Neural cell (in vitro differentiated cells): ENCODE measurements around the gene ZC3H12C. TPM values are rescaled to one million over a fixed set of nuclear protein-coding genes. Genes with fewer than 3 reads are reported as not detected.

Experiments used
- H2AFZ ChIP-seq: fragments of 200-600, 300-800 bp; sonication (generic), shearing (Covaris generic); 2 replicates; pipeline ENCODE4 v1.6.0; 2014; ENCODE audit warnings: low read depth, mild to moderate bottlenecking, antibody characterized with exemption, low read length, moderate library complexity
- H3F3A ChIP-seq: fragments of 200-600 bp; shearing (Covaris generic); 2 replicates; pipeline ENCODE4 v1.6.1; 2016; ENCODE audit warnings: mild to moderate bottlenecking, moderate library complexity, mixed read lengths, antibody characterized with exemption, low read length; ENCODE audit not compliant: insufficient read depth, poor library complexity, severe bottlenecking
- H3K27ac ChIP-seq: fragments of 200-600, 300-800 bp; sonication (generic), shearing (Covaris generic); 2 replicates; pipeline ENCODE4 v1.5.1; 2014; ENCODE audit warnings: mild to moderate bottlenecking, low read length, moderate library complexity
- H3K27me3 ChIP-seq: fragments of 300-800, 200-600 bp; sonication (generic), shearing (Covaris generic); 2 replicates; pipeline ENCODE4 v1.6.0; 2014; ENCODE audit warnings: mild to moderate bottlenecking, low read depth, low read length, moderate library complexity; ENCODE audit not compliant: insufficient read depth
- H3K36me3 ChIP-seq: fragments of 300-800, 200-600 bp; sonication (generic), shearing (Covaris generic); 2 replicates; pipeline ENCODE4 v1.5.1; 2014; ENCODE audit warnings: mild to moderate bottlenecking, antibody characterized with exemption, low read length, moderate library complexity; ENCODE audit not compliant: insufficient read depth
- H3K4me2 ChIP-seq: fragments of 300-800, 200-600 bp; sonication (generic), shearing (Covaris generic); 2 replicates; pipeline ENCODE4 v1.6.0; 2014; ENCODE audit warnings: mild to moderate bottlenecking, low read length
- H3K4me3 ChIP-seq: fragments of 300-800, 200-600 bp; sonication (generic), shearing (Covaris generic); 2 replicates; pipeline ENCODE4 v1.5.1; 2014; ENCODE audit warnings: mild to moderate bottlenecking, low read length, moderate library complexity
- H3K79me2 ChIP-seq: fragments of 200-600 bp; shearing (Covaris generic); replicated peaks from 2 replicates; pipeline ENCODE4 v1.6.0; 2014; ENCODE audit warnings: mild to moderate bottlenecking, low read length, moderate library complexity; ENCODE audit not compliant: insufficient read depth
- H3K9ac ChIP-seq: fragments of 300-800, 200-600 bp; sonication (generic), shearing (Covaris generic); 2 replicates; pipeline ENCODE4 v1.6.1; 2016; ENCODE audit warnings: mild to moderate bottlenecking, low read length, mixed read lengths
- H3K9me2 ChIP-seq: fragments of 200-600 bp; shearing (Covaris generic); 2 replicates; pipeline ENCODE4 v1.6.1; 2016; ENCODE audit warnings: mild to moderate bottlenecking, low read length, mixed read lengths; ENCODE audit not compliant: insufficient read depth
- H3K9me3 ChIP-seq: fragments of 200-600, 300-800 bp; sonication (generic), shearing (Covaris generic); 2 replicates; pipeline ENCODE4 v1.6.1; 2016; ENCODE audit warnings: mild to moderate bottlenecking, mixed run types, low read length, moderate library complexity, mixed read lengths
- H4K20me1 ChIP-seq: fragments of 200-600 bp; shearing (Covaris generic); 2 replicates; pipeline ENCODE4 v1.6.1; 2016; ENCODE audit warnings: mild to moderate bottlenecking, mixed run types; ENCODE audit not compliant: insufficient read depth
- CTCF ChIP-seq: fragments of 450-650 bp; IDR thresholded peaks from 2 replicates; pipeline ENCODE4 v1.5.1; 2014; ENCODE audit warnings: antibody characterized with exemption, mild to moderate bottlenecking, moderate library complexity; ENCODE audit not compliant: poor library complexity, severe bottlenecking
- EP300 ChIP-seq: fragments of 450-650 bp; conservative IDR thresholded peaks from 2 replicates; pipeline ENCODE4 v1.6.1; 2014; ENCODE audit warnings: antibody characterized with exemption, mild to moderate bottlenecking, moderate library complexity; ENCODE audit not compliant: poor library complexity, severe bottlenecking
- EZH2 ChIP-seq: fragments of 200-600, 300-800 bp; shearing (Covaris generic), sonication (generic); IDR thresholded peaks from 2 replicates; pipeline ENCODE4 v1.6.1; 2014; ENCODE audit warnings: antibody characterized with exemption, low read length, borderline replicate concordance, mild to moderate bottlenecking; ENCODE audit not compliant: insufficient read depth, poor library complexity, severe bottlenecking
- MXI1 ChIP-seq: fragments of 450-650 bp; conservative IDR thresholded peaks from 2 replicates; pipeline ENCODE4 v1.6.1; 2014; ENCODE audit warnings: antibody characterized with exemption, mild to moderate bottlenecking; ENCODE audit not compliant: poor library complexity, severe bottlenecking
- POLR2AphosphoS5 ChIP-seq: IDR thresholded peaks from 2 replicates; pipeline ENCODE4 v1.6.1; 2012
- RAD21 ChIP-seq: fragments of 450-650 bp; conservative IDR thresholded peaks from 2 replicates; pipeline ENCODE4 v1.6.1; 2014; ENCODE audit warnings: antibody characterized with exemption, mild to moderate bottlenecking, moderate library complexity
- REST ChIP-seq: IDR thresholded peaks from 2 replicates; pipeline ENCODE4 v1.6.1; 2012; ENCODE audit warnings: borderline replicate concordance
- SMC3 ChIP-seq: fragments of 450-650 bp; conservative IDR thresholded peaks from 2 replicates; pipeline ENCODE4 v1.6.1; 2014; ENCODE audit warnings: antibody characterized with exemption, mild to moderate bottlenecking, moderate library complexity; ENCODE audit not compliant: poor library complexity
- TAF1 ChIP-seq: IDR thresholded peaks from 2 replicates; pipeline ENCODE4 v1.6.1; 2012; ENCODE audit warnings: low read depth
- polyA plus RNA-seq: library from polyadenylated mRNA; depleted of rRNA; stranded (reverse); fragments of >200 nt; gene quantifications from 2 replicates; pipeline ENCODE4 v1.2.3, GENCODE V29; 2014

The ZC3H12C gene
- polyA plus RNA-seq, 1 donor from 2014 or later = 15.1 TPM

- Histone ChIP-seq H3K36me3 (no peaks in the 10 kb centered on the region), H3K79me2 (no peaks in the 10 kb centered on the region), H3K4me2 (no peak overlapping the region), H2AFZ (no peak overlapping the region), H4K20me1 (no peaks in the 10 kb centered on the region), H3F3A (no peaks in the 10 kb centered on the region), H3K4me3 (no peak overlapping the region), H3K9me3 (no peaks in the 10 kb centered on the region), H3K27ac (no peak overlapping the region), H3K9me2 (no peaks in the 10 kb centered on the region), H3K9ac (no peak overlapping the region), H3K27me3 (no peaks in the 10 kb centered on the region)
- no peak for TF ChIP-seq REST
- no peak for TF ChIP-seq POLR2AphosphoS5
- no peak for TF ChIP-seq TAF1
- no peak for TF ChIP-seq CTCF
- no peak for TF ChIP-seq SMC3
- no peak for TF ChIP-seq MXI1
- TF ChIP-seq RAD21 = no peak
- no peak for TF ChIP-seq EZH2
- no peak for TF ChIP-seq EP300
Measured at GRCh38 chr11:110046775-110047380, 46.3 kb upstream of the ZC3H12C start.

GRCh38 chr11:110049501-110050200 lies 43.5 kb upstream of the ZC3H12C start:
- TF ChIP-seq TAF1 = no peak
- no peak for TF ChIP-seq EP300
- no peak for TF ChIP-seq RAD21
- no peak for TF ChIP-seq SMC3
- no peak for TF ChIP-seq REST
- TF ChIP-seq EZH2 = no peak
- no peak for TF ChIP-seq MXI1
- no peak for TF ChIP-seq POLR2AphosphoS5
- no peak for TF ChIP-seq CTCF
- H3K9me3 ChIP-seq = no peaks in the 10 kb centered on the region
- H3F3A ChIP-seq = no peaks in the 10 kb centered on the region
- no peak overlapping the region for H3K27ac ChIP-seq
- H3K9me2 ChIP-seq = no peaks in the 10 kb centered on the region
- no peak overlapping the region for H3K4me2 ChIP-seq
- H2AFZ ChIP-seq = no peak overlapping the region
- H3K9ac ChIP-seq = no peak overlapping the region
- H3K4me3 ChIP-seq = no peak overlapping the region
- H3K79me2 ChIP-seq = no peaks in the 10 kb centered on the region
- H4K20me1 ChIP-seq = no peaks in the 10 kb centered on the region
- H3K27me3 ChIP-seq = no peaks in the 10 kb centered on the region
- no peaks in the 10 kb centered on the region for H3K36me3 ChIP-seq
